Activated T-cell treated with anti-CD3 and anti-CD28 coated beads, Interleukin-2, amount 50 U/mL, for 24 hours (primary cell): ENCODE measurements around the gene PLP2.

Experiments
- DNase-seq: peaks from one replicate; pipeline ENCODE4 v3.0.0-alpha.2; 2020
- H3K27ac Mint-ChIP-seq: 2 replicates; pipeline ENCODE4 v1.8.0; 2020; ENCODE audit warnings: mild to moderate bottlenecking, mixed read lengths
- H3K27me3 Mint-ChIP-seq: 2 replicates; pipeline ENCODE4 v1.8.0; 2020; ENCODE audit warnings: mixed read lengths
- H3K36me3 Mint-ChIP-seq: 2 replicates; pipeline ENCODE4 v1.8.0; 2020; ENCODE audit warnings: low read depth, mixed read lengths
- H3K4me1 Mint-ChIP-seq: 2 replicates; pipeline ENCODE4 v1.8.0; 2020; ENCODE audit warnings: low read depth, mixed read lengths
- H3K4me3 Mint-ChIP-seq: 2 replicates; pipeline ENCODE4 v1.8.0; 2020; ENCODE audit warnings: mild to moderate bottlenecking, moderate library complexity, mixed read lengths
- H3K9me3 Mint-ChIP-seq: 2 replicates; pipeline ENCODE4 v1.8.0; 2020; ENCODE audit warnings: mixed read lengths

The PLP2 gene

GRCh38 chrX:49155243-49155899 is 16.3 kb upstream of the PLP2 start:
- H3K36me3 Mint-ChIP-seq, result no peaks in the 10 kb centered on the region
- peak overlapping the region; percentile 82 for H3K4me3 Mint-ChIP-seq
- DNase-seq, result no peak
- H3K27me3 Mint-ChIP-seq, result peaks cover 5% of the 10 kb centered on the region
- no peaks in the 10 kb centered on the region for H3K9me3 Mint-ChIP-seq
- H3K27ac Mint-ChIP-seq, result peak overlapping the region; percentile 95
- H3K4me1 Mint-ChIP-seq, result peaks cover 19% of the 10 kb centered on the region

- Mint-ChIP-seq H3K27ac (peak overlapping the region; percentile 95), H3K4me3 (peak overlapping the region; percentile 82), H3K36me3 (no peaks in the 10 kb centered on the region), H3K9me3 (no peaks in the 10 kb centered on the region), H3K4me1 (peaks cover 19% of the 10 kb centered on the region), H3K27me3 (peaks cover 5% of the 10 kb centered on the region)
- peak; percentile 88 for DNase-seq
Measured at GRCh38 chrX:49155900-49156837, 15.5 kb upstream of the PLP2 start.

- Mint-ChIP-seq H3K4me1 (peaks cover 19% of the 10 kb centered on the region), H3K27ac (no peak overlapping the region), H3K27me3 (peaks cover 5% of the 10 kb centered on the region), H3K4me3 (no peak overlapping the region), H3K36me3 (no peaks in the 10 kb centered on the region), H3K9me3 (no peaks in the 10 kb centered on the region)
- no peak for DNase-seq
Measured at GRCh38 chrX:49157194-49157593, 14.5 kb upstream of the PLP2 start.

- Mint-ChIP-seq H3K27me3 (peaks cover 5% of the 10 kb centered on the region), H3K4me3 (no peak overlapping the region), H3K36me3 (no peaks in the 10 kb centered on the region), H3K9me3 (no peaks in the 10 kb centered on the region), H3K4me1 (peaks cover 20% of the 10 kb centered on the region), H3K27ac (no peak overlapping the region)
- no peak for DNase-seq
Measured at GRCh38 chrX:49160908-49161307, 10.8 kb upstream of the PLP2 start.

GRCh38 chrX:49161632-49162031 is 10.1 kb upstream of the PLP2 start:
- DNase-seq, result no peak
- Mint-ChIP-seq H3K36me3 (no peaks in the 10 kb centered on the region), H3K4me3 (no peak overlapping the region), H3K4me1 (peaks cover 18% of the 10 kb centered on the region), H3K27ac (no peak overlapping the region), H3K9me3 (no peaks in the 10 kb centered on the region), H3K27me3 (peaks cover 5% of the 10 kb centered on the region)

GRCh38 chrX:49162620-49163019 is 9.1 kb upstream of the PLP2 start, which contains the start of gene MAGIX:
Gene MAGIX (plus strand): TSS chrX:49162758. CDS start chrX:49162890, 132 bp downstream.
- H3K27me3 Mint-ChIP-seq, result peaks cover 5% of the 10 kb centered on the region
- H3K4me1 Mint-ChIP-seq, result peaks cover 26% of the 10 kb centered on the region
- no peaks in the 10 kb centered on the region for H3K36me3 Mint-ChIP-seq
- no peaks in the 10 kb centered on the region for H3K9me3 Mint-ChIP-seq
- H3K4me3 Mint-ChIP-seq, result peak within 1 kb of the TSS; percentile 57
- H3K27ac Mint-ChIP-seq, result peak within 1 kb of the TSS; percentile 40
- no peak for DNase-seq

GRCh38 chrX:49163555-49164419 is 7.9 kb upstream of the PLP2 start:
- DNase-seq, result peak; percentile 84
- Mint-ChIP-seq H3K4me1 (peaks cover 33% of the 10 kb centered on the region), H3K4me3 (peak overlapping the region; percentile 67), H3K27me3 (peaks cover 3% of the 10 kb centered on the region), H3K9me3 (no peaks in the 10 kb centered on the region), H3K27ac (peak overlapping the region; percentile 90), H3K36me3 (no peaks in the 10 kb centered on the region)

- H3K27ac Mint-ChIP-seq, result no peak overlapping the region
- H3K9me3 Mint-ChIP-seq, result no peaks in the 10 kb centered on the region
- H3K36me3 Mint-ChIP-seq, result no peaks in the 10 kb centered on the region
- H3K27me3 Mint-ChIP-seq, result no peaks in the 10 kb centered on the region
- no peak for DNase-seq
- peak overlapping the region; percentile 67 for H3K4me3 Mint-ChIP-seq
- peaks cover 37% of the 10 kb centered on the region for H3K4me1 Mint-ChIP-seq
Measured at GRCh38 chrX:49164589-49165360, 6.9 kb upstream of the PLP2 start.

GRCh38 chrX:49165901-49166881 is 5.5 kb upstream of the PLP2 start:
- no peaks in the 10 kb centered on the region for H3K36me3 Mint-ChIP-seq
- peak overlapping the region; percentile 89 for H3K27ac Mint-ChIP-seq
- peak; percentile 77 for DNase-seq
- H3K4me1 Mint-ChIP-seq, result peaks cover 37% of the 10 kb centered on the region
- no peaks in the 10 kb centered on the region for H3K27me3 Mint-ChIP-seq
- H3K9me3 Mint-ChIP-seq, result no peaks in the 10 kb centered on the region
- peak overlapping the region; percentile 77 for H3K4me3 Mint-ChIP-seq

- Mint-ChIP-seq H3K4me3 (peak overlapping the region; percentile 77), H3K4me1 (peaks cover 41% of the 10 kb centered on the region), H3K27ac (peak overlapping the region; percentile 89), H3K9me3 (no peaks in the 10 kb centered on the region), H3K27me3 (no peaks in the 10 kb centered on the region), H3K36me3 (peaks cover 3% of the 10 kb centered on the region)
- peak; percentile 76 for DNase-seq
Measured at GRCh38 chrX:49166914-49167739, 4.6 kb upstream of the PLP2 start.

GRCh38 chrX:49167740-49168108 is 4.0 kb upstream of the PLP2 start:
- peaks cover 7% of the 10 kb centered on the region for H3K36me3 Mint-ChIP-seq
- no peaks in the 10 kb centered on the region for H3K27me3 Mint-ChIP-seq
- H3K27ac Mint-ChIP-seq, result peak overlapping the region; percentile 89
- no peaks in the 10 kb centered on the region for H3K9me3 Mint-ChIP-seq
- H3K4me3 Mint-ChIP-seq, result peak overlapping the region; percentile 77
- H3K4me1 Mint-ChIP-seq, result peaks cover 44% of the 10 kb centered on the region
- DNase-seq, result no peak

GRCh38 chrX:49172280-49172780 is 632 bp downstream of the PLP2 start:
- H3K36me3 Mint-ChIP-seq, result peaks cover 49% of the 10 kb centered on the region
- no peaks in the 10 kb centered on the region for H3K27me3 Mint-ChIP-seq
- peak; percentile 81 for DNase-seq
- H3K27ac Mint-ChIP-seq, result peak overlapping the region; percentile 94
- H3K4me3 Mint-ChIP-seq, result peak overlapping the region; percentile 88
- no peaks in the 10 kb centered on the region for H3K9me3 Mint-ChIP-seq
- peaks cover 41% of the 10 kb centered on the region for H3K4me1 Mint-ChIP-seq
